ENCODE measurements around the gene RFX4. TPM values are rescaled to one million over a fixed set of nuclear protein-coding genes. Genes with fewer than 3 reads are reported as not detected.
"Not testable (repeated sequence)": the region's sequence is repeated elsewhere in the genome, so short reads cannot be mapped to it uniquely, and the experiment has no call there.

RFX4 gene
- total RNA-seq, 1 donor from 2014 or later = not detected

GRCh38 chr12:106723416-106723815 lies 140.6 kb downstream of the RFX4 start:
- DNase-seq (ENCODE audit: extremely low read depth, low read depth, low spot score) = no peak

DNA sequence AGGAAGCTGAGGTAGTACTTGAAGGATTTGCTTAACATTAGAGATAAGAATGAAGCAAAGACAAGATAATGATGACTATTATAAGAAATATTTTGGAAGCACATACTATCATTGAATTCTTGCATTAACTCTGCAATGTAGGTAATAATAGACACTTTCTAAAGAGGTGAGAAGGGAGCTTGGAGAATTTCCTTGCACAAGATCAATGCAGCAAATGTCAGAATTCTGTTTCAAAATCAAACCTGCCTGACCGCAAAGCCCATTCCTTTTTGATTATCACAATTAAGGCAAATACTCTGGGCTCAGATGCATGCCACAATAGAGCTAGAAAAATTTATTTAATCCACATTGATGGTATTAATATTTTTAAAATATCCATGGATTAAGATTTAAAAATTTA lies 141.3 kb downstream of the RFX4 start:
- DNase-seq (ENCODE audit: extremely low read depth, low read depth, low spot score) = no peak

DNA sequence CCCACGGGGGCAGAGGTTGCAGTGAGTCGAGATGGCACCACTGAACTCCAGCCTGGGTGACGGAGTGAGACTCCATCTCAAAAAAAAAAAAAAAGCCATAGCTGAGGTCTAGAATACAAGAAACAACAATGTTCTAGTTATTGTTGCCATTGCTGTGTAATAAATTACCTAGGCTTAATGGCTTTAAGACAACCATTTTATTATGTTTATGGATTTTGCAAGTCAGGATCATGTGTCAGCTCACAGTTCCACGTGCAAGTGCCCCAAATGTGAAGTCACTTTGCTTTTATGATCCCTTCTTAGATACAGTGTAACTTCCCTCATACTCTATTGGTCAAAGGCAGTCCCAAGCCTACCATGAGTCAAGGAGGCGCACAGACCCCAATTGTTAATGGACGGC lies 142.1 kb downstream of the RFX4 start:
- no peak for DNase-seq (ENCODE audit: extremely low read depth, low read depth, low spot score)

GRCh38 chr12:106726603-106727202 lies 143.9 kb downstream of the RFX4 start:
- DNase-seq (ENCODE audit: extremely low read depth, low read depth, low spot score) = not testable (repeated sequence)

DNA sequence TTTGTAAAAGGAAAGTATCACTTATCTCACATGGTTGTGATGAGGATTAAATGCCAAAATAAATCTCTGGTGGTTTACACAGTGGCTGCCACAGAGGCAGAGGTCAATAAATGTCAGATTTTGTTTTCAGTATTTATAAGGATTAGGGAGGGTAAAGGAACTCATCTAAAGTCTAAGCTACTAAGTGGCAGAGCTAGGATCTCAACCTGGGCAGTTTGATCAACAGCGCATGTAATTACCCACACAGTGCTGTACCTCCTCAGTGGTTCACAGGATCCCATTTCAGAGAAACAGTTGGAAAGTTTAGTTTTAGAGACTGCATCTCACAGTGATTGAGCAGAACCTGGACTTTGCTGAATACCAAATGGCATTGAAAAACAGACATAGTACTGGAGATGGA lies 146.8 kb downstream of the RFX4 start:
- no peak for DNase-seq (ENCODE audit: extremely low read depth, low read depth, low spot score)

- DNase-seq (ENCODE audit: extremely low read depth, low read depth, low spot score) = no peak
These were observed 150.1 kb downstream of the RFX4 start for GRCh38 chr12:106732890-106733289.

DNA sequence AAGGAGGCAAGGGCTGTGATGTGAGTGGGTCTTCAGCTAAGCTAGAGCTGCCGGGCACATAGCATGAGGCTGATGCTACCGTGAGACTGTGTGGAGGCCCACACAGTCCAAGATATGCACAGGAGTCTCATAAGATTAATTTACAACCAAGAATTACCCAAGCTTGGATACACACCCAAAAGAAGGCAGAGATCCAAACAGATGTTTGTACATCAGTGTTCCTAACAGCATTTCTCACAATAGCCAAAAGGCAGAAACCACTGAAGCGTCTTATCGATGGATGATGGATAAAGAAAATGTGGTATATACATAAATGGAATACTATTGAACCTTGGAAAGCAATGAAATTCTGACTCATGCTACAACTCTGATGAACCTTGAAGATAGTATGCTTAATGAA lies 150.9 kb downstream of the RFX4 start:
- no peak for DNase-seq (ENCODE audit: extremely low read depth, low read depth, low spot score)

DNA sequence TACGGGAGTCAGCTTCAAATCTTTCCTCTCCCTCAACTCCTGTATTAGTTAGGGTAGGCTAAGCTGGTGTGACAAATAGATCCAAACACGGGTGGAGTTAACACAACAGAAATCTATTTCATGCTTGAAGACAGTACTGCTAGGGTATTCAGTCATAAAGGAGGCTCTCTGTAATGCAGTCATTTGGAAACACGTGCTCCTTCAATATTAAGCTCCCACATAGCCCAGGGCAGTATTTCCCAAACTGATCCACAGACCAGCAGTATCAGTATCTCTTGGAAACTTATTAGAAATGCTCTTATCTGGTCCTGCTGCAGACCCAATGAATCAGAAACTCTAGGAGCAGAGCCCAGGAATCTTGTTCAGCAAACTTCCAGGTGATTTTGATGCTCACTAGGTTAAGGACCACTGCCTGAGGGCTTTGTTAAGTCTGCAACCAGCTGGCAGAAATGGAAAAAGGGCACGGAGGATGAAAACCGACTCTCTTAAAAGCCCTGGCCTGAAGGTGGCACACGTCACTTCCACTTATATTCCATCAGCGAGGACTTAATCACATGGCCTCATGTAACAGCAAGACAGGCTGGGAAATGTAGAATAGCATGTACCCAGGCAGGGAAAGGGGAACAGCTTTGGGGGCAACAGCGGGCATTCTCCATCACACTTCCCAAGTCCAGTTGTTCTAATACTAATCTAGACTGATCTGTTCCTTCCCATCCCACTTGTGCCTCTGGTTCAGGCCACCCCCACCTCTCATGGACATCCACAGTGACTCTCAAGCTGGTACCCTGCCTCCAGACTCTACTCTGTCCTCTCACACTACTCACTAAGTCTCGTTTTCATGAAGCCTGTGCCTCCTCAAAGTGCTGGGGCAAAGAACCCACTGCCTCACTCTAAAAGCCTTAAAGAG lies 153.5 kb downstream of the RFX4 start:
- no peak for DNase-seq (ENCODE audit: extremely low read depth, low read depth, low spot score)

- no peak for DNase-seq (ENCODE audit: extremely low read depth, low read depth, low spot score)
These were observed 156.5 kb downstream of the RFX4 start for GRCh38 chr12:106739318-106739717.

DNA sequence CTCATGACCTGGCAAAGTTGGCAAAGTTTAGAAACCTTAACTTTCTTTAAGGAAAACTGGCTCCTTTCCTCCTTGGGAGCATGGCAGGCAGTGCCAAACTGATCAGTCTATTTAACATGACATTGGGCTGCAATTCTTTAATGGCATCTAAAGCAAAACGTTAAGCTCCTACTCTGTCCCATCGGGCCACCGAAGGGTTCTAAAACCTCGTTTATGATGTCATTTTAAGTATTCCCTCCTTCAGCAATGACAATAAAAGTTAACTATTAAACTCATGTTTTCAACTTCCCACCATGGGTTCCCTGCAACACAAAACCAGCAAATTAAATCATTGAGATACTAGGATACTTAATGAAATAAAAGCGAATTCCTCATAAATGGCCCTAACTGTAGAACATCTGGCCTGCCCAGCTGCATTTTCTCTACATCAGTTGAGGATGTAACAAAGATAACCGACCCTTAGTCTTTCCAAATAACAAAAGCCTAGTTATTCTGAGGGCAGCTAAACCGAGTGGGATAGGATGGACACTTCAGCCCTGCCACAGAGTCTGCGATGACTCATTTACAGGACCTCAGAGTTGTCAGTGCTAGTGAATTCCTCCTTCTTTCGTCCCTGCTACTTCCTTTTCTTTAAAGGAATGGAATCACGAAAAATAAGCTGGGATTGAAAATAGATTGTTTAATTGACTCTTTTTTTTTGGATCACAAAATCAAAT lies 157.2 kb downstream of the RFX4 start:
- no peak for DNase-seq (ENCODE audit: extremely low read depth, low read depth, low spot score)

DNA sequence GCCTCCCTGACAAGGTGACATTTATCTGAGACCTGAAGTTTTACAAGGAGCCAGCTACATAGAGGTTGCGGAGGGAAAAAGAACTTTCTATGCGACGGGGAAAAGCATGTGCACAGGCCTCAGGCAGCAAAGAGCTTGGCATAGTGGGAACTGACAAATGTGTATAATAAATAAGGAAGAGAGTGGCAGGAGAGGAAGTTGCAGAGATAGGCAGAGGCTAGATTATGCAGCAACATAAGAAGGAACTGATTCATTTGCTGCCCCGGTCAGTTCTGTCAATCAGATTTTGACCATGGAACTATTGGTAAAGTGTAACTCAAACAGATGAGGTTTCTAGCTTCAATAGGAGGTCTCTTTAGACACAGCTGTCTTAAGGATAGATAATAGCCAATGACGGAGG lies 158.0 kb downstream of the RFX4 start:
- no peak for DNase-seq (ENCODE audit: extremely low read depth, low read depth, low spot score)

DNA sequence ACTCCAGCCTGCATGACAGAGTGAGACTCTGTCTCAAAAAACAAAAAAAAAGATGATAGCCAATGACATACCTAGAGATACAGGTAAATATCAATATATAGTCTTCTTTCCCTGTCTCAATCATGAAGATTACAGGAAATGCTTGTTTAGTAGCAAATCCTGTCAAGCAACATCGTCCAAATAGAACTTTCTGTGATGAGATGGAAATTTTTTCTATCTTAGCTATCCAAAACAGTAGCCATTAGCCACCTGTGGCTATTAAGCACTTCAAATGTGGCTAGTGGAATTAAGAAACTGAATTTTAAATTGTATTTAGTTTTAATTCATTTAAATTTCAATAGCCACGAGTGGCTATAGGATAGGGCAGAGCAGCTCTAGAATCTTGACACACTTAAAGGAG lies 158.4 kb downstream of the RFX4 start:
- DNase-seq (ENCODE audit: extremely low read depth, low read depth, low spot score) = no peak

DNA sequence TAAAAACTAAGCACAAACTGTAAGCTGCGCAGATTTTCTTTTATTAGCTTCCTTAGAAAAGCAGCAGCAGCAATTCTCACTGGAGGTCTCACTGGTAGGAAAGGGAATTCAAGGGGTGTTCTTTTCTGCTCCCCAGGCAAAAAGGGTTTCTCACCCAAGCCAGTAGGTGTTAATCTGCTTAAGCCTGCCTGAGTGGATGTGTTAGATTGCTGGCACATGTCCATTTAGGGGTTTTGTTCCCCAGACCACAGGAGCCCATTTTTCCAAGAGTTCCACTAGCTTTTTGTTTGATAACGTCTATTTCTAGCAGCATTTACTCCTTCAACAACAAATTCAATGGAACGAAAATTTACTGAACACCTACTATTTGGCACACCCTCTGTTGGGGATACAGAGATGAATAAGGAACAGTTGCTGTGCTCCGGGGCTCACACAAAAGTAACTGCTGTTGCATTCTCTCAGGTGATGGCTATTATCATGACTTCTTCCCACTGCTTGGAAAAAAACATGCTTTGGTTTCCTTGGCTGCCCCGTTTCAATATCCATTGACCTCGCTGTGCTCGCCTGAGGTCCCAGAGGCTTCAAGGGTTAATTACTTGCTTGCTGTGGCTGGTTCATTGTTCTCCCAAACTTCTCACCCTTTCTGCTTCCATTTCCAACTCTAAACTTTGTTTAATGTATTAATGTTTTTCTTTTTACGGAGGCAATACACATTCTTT lies 160.6 kb downstream of the RFX4 start:
- DNase-seq (ENCODE audit: extremely low read depth, low read depth, low spot score) = no peak

DNA sequence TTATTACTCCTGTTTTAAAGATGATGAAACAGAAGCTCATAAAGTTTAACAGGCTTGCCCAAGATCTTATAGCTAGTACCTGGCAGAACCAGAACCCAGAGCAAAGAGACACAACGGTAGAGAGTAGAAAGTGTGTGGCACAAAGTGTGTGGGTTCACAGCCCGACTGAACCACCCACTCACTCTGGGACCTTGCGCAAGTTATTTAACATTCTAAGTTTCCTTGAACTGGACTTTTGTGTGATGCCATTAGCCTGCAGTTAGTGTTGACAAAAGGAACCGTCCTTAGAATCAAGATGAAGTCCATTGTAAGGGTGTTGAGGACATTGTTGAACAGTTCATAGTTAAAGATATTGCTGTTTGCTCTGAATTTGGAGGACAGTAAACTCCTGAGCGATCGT lies 161.8 kb downstream of the RFX4 start:
- DNase-seq (ENCODE audit: extremely low read depth, low read depth, low spot score) = no peak

DNA sequence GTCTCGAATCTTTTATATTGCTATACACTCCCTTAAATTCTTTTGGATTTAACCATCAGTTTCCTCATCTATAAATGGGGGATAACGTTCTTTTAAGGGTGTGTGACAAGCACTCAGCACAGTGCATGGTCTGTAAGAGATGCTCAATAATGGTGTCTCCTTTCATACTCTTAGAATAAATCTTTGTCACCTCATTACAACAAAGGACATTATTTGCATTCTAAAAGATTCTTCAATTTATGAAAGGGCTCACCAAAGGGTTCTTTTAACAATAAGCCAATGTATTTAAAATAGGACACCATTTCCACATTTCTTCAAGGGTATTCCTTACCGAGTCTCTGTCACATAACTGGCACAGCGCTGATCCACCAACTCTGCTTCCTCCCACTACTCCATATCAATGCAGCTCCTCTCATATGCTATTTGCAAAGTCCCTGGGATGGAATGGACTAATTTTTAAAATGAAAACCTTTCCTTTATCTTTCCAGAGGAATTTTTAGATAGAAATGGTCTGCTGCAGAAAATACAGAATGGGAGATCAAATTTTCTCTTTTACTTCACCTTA lies 162.5 kb downstream of the RFX4 start:
- DNase-seq (ENCODE audit: extremely low read depth, low read depth, low spot score) = no peak

DNA sequence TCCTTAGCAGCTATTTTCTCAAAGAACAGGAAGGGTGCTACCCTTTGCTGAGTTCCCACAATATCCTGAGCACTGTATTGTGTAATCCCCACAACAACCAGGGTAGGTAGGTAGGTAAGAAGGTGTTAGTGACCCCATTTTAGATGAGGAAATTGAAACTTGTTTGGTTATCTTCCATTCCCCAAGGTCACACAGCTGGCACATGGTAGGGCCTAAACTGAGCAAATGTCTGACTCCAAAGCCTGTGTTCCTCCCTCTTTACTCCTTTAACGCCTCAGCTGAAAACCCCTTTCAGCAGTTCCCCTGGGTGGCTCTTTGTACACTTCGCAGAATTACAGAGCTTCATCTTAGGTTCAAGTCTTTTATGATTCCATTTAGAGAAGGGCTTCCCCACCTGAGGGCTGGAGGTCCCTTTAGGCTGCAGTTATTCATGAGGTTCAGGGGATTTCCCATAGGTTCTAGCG lies 165.2 kb downstream of the RFX4 start:
- DNase-seq (ENCODE audit: extremely low read depth, low read depth, low spot score) = no peak

DNA sequence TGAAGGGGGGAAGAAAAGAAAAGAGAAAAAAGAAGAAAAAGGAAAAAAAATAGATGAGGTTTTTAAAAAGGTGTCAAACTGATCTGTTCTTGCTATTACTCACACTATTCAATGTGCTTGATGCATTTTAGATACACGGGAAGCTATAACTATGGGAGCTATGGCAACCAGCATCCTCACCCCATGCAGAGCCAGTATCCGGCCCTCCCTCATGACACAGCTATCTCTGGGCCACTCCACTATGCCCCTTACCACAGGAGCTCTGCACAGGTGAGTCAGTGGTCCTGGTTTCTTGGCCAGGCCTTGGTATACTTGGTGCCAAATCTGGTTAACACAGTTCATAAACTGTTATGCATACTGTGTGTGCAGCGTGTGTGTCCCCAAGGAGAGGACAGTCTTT lies 167.7 kb downstream of the RFX4 start:
- DNase-seq (ENCODE audit: extremely low read depth, low read depth, low spot score) = no peak

GRCh38 chr12:106753526-106753925 lies 170.7 kb downstream of the RFX4 start:
- DNase-seq (ENCODE audit: extremely low read depth, low read depth, low spot score) = no peak

DNA sequence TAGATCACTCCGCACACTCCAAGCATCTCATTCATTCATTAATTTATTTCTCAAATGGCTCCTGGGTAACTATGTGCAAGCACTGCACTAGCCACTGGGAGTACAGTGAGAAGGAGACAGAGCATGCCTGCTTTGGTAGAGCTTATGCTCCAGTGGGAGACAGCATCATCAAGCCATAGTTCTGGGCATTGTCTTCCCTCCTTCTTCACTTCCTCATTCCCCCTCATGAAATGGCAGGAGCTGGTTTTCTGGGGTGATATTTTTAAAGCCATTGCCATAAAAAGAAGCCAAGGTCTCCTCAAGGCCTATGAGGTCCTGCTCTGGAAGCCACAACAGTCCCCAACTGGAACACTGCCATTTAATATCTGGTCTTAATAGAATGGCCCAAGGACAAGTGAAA lies 171.5 kb downstream of the RFX4 start:
- DNase-seq (ENCODE audit: extremely low read depth, low read depth, low spot score) = no peak

GRCh38 chr12:106757623-106758348 lies 175.0 kb downstream of the RFX4 start:
- DNase-seq (ENCODE audit: extremely low read depth, low read depth, low spot score) = no peak
